Esophagus squamous epithelium (tissue), 5 donors: ENCODE data around the gene BPIFB3. TPM values are rescaled to one million over a fixed set of nuclear protein-coding genes. Genes with fewer than 3 reads are reported as not detected.

Source experiments
- DNase-seq: peaks from one replicate; lab custom pipeline; 2025; lab: John Stamatoyannopoulos, UW
- H3K27ac ChIP-seq, 4 donors: fragments of 200-600 bp; sonication (generic); one replicate each; pipeline ENCODE4 v1.5.1; 2016 to 2019; ENCODE audit warnings: mild to moderate bottlenecking in 1 of 4
- H3K27me3 ChIP-seq, 4 donors: fragments of 200-600 bp; sonication (generic); 1 replicate in 3 of 4; 2 replicates in 1 of 4; pipeline versions ENCODE4 v1.5.1 to v1.6.0; 2017 to 2021; ENCODE audit warnings: antibody characterized with exemption in 1 of 4
- H3K36me3 ChIP-seq, 3 donors: fragments of 200-600 bp; sonication (generic); one replicate each; pipeline ENCODE4 v1.5.1; 2016 to 2019
- H3K4me1 ChIP-seq, 3 donors: fragments of 200-600 bp; sonication (generic); one replicate each; pipeline ENCODE4 v1.5.1; 2017 to 2019
- H3K4me3 ChIP-seq, 4 donors: fragments of 200-600 bp; sonication (generic); 1 replicate in 3 of 4; 2 replicates in 1 of 4; pipeline ENCODE4 v1.5.1; 2016 to 2019; ENCODE audit warnings: mild to moderate bottlenecking in 2 of 4, moderate library complexity in 1 of 4
- H3K9me3 ChIP-seq, 3 donors: fragments of 200-600 bp; sonication (generic); one replicate each; pipeline ENCODE4 v1.5.1; 2016 to 2019
- POLR2A ChIP-seq, 4 donors: fragments of 450-650 bp; IDR thresholded peaks; one replicate each; pipeline ENCODE4 v1.6.1; 2017; ENCODE audit warnings: antibody characterized with exemption in 4 of 4, mild to moderate bottlenecking in 4 of 4, moderate library complexity in 3 of 4
- WGBS, 2 donors: methylation state at CpG; one replicate each; pipeline ENCODE4 v1.1.5; 2018; 5-methylcytosine and 5-hydroxymethylcytosine counted together
- intact Hi-C: fragments of 100-400 bp; cut with DNase I; formaldehyde crosslinking; loops from one replicate; pipeline ENCODE4 v1.15.0; 2022
- total RNA-seq, 4 donors: library from RNA; depleted of rRNA; stranded (reverse); fragments of >200 nt; gene quantifications; one replicate each; pipeline ENCODE4 v1.1.0, GENCODE V29; 2016
- TF ChIP-seq, protein P1 (sequence below), 6 experiments: fragments of 450-650 bp in 4 of 6; fragments of 200-600 bp in 2 of 6; sonication (generic) in 2 of 6; IDR thresholded peaks; one replicate each; pipeline ENCODE4 v1.5.1; 2016 to 2019; ENCODE audit warnings: antibody characterized with exemption in 6 of 6, mild to moderate bottlenecking in 4 of 6, moderate library complexity in 4 of 6
- donor health status: DM: yes; HTN: yes; CAD: no.

The BPIFB3 gene
- total RNA-seq, 4 donors from 2014 or later, result not detected

DNA sequence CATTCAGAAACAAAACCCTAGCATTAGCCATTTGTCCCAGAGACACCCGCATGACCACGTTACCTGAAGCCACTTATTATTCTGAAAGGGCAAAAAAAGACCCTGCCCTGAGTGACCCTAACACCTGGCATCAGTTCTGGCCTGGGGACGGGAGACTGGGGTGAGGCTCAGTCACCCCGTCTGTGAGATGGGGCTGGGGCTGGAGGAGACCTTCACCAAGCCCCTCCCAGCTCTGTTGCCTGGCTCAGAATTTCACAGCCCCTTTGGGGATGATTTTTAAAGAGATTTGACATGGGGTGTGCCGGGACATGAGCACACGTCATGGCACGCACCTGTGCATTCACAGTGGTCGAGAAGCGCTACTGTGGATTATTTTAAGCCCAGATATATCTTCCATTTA lies 23.6 kb upstream of the BPIFB3 start:
- no peaks in the 10 kb centered on the region for H3K9me3 ChIP-seq
- no peak for DNase-seq
- no peaks in the 10 kb centered on the region for H3K36me3 ChIP-seq
- peaks cover 0 to 32% (median 0%) of the 10 kb centered on the region in 4 donors for H3K27me3 ChIP-seq
- no peaks in the 10 kb centered on the region for H3K4me1 ChIP-seq
- TF ChIP-seq POLR2A (IDR thresholded peaks at IDR 0.05), result no peak
- TF ChIP-seq, protein P1, sequence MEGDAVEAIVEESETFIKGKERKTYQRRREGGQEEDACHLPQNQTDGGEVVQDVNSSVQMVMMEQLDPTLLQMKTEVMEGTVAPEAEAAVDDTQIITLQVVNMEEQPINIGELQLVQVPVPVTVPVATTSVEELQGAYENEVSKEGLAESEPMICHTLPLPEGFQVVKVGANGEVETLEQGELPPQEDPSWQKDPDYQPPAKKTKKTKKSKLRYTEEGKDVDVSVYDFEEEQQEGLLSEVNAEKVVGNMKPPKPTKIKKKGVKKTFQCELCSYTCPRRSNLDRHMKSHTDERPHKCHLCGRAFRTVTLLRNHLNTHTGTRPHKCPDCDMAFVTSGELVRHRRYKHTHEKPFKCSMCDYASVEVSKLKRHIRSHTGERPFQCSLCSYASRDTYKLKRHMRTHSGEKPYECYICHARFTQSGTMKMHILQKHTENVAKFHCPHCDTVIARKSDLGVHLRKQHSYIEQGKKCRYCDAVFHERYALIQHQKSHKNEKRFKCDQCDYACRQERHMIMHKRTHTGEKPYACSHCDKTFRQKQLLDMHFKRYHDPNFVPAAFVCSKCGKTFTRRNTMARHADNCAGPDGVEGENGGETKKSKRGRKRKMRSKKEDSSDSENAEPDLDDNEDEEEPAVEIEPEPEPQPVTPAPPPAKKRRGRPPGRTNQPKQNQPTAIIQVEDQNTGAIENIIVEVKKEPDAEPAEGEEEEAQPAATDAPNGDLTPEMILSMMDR (IDR thresholded peaks at IDR 0.05), result no peak
- H3K27ac ChIP-seq, result no peak overlapping the region
- intact Hi-C loops, result no loop called here
- 63 to 77% methylated on average over 9 of the region's 9 CpGs for WGBS, 2 donors
- H3K4me3 ChIP-seq, result no peak overlapping the region

DNA sequence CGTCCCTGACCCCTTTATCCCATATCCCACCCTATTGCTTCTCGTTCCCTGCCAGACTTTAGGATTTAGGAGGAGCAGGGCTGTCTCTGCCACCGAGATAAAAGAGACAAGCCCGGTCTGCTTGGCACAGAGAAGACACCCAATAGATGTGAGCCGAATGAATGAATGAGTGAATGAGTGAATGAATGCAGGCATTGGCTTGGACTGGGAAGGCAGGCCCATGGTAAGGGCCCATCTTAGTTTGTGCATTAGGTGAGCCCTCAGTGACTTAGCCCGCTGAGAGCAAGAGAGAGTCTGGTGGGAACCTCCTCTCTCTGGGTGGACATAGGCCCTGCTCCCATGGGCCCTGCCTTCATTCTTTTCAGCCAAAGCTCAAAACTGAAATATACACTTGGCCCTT lies 23.1 kb upstream of the BPIFB3 start:
- intact Hi-C loops, result no loop called here
- WGBS, 2 donors, result 75 to 79% methylated on average over 4 to 6 of the region's 6 CpGs

GRCh38 chr20:33031531-33031930 lies 22.2 kb upstream of the BPIFB3 start, which contains the start of gene BPIFB6:
Gene BPIFB6 (plus strand): TSS chr20:33031648. CDS start chr20:33031648, 0 bp downstream.
- Histone ChIP-seq H3K36me3 (no peaks in the 10 kb centered on the region), H3K27ac (no peak within 1 kb of the TSS), H3K4me3 (no peak within 1 kb of the TSS), H3K27me3 (peaks cover 0 to 34% (median 0%) of the 10 kb centered on the region in 4 donors), H3K4me1 (no peaks in the 10 kb centered on the region), H3K9me3 (no peaks in the 10 kb centered on the region)
- no peak for TF ChIP-seq POLR2A (IDR thresholded peaks at IDR 0.05)
- TF ChIP-seq, protein P1 (IDR thresholded peaks at IDR 0.05), result no peak
- no peak for DNase-seq
- intact Hi-C loops, result no loop called here
- 82 to 84% methylated on average over 2 to 6 of the region's 10 CpGs for WGBS, 2 donors

More for the DNA sequence above, 23.1 kb upstream of the BPIFB3 start:
- Histone ChIP-seq H3K27me3 (peaks cover 0 to 32% (median 0%) of the 10 kb centered on the region in 4 donors), H3K4me1 (no peaks in the 10 kb centered on the region), H3K36me3 (no peaks in the 10 kb centered on the region), H3K4me3 (no peak overlapping the region), H3K27ac (no peak overlapping the region), H3K9me3 (no peaks in the 10 kb centered on the region)
- DNase-seq, result no peak
- no peak for TF ChIP-seq POLR2A (IDR thresholded peaks at IDR 0.05)
- TF ChIP-seq, protein P1 (IDR thresholded peaks at IDR 0.05), result no peak

DNA sequence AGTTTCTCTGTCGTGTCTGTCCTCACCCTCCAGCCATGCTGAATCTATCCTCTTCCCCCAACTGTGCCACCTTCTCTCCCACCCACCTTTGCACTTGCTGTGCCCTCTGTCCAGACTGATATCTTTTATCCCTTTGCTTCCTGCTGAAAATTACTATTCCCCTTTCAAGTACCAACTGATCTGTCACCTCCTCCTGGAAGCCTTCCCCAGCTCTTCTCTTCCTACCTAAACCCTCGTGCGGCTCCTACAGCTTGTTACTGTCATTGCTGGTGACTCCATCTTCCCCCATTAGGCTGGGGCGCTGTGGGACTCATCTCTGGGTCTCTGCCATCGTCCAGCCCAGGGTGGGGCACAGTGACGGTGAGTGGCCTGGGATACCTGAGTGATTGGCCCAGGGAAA lies 21.1 kb upstream of the BPIFB3 start:
- Histone ChIP-seq H3K27me3 (peaks cover 0 to 25% (median 0%) of the 10 kb centered on the region in 4 donors), H3K4me1 (no peaks in the 10 kb centered on the region), H3K27ac (no peak overlapping the region), H3K4me3 (no peak overlapping the region), H3K36me3 (no peaks in the 10 kb centered on the region), H3K9me3 (no peaks in the 10 kb centered on the region)
- intact Hi-C loops, result no loop called here
- no peak for DNase-seq
- TF ChIP-seq, protein P1 (IDR thresholded peaks at IDR 0.05), result no peak
- no peak for TF ChIP-seq POLR2A (IDR thresholded peaks at IDR 0.05)
- 66 to 71% methylated on average over 3 to 5 of the region's 6 CpGs for WGBS, 2 donors

DNA sequence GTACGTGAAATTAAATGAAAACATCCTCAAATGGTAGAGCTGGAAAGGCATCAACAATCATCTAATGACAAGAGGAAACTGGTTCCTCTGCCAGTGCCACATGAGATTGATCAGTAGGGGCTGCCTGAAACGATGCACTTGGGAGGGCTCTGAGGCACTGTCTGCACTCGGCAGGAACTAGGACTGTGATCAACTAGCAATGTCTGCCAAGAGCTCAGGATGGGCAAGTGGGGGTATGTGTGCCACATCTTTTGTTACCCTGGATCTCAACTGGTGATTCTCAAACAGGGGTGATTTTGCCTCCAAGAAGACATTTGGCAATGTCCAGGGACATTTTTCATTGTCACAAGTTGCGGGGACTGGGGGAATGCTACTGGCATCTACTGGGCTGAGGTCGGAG lies 20.3 kb upstream of the BPIFB3 start:
- no peaks in the 10 kb centered on the region for H3K4me1 ChIP-seq
- H3K27me3 ChIP-seq, result peaks cover 0 to 17% (median 0%) of the 10 kb centered on the region in 4 donors
- no peak overlapping the region for H3K4me3 ChIP-seq
- no peak overlapping the region for H3K27ac ChIP-seq
- intact Hi-C loops, result no loop called here
- DNase-seq, result no peak
- no peaks in the 10 kb centered on the region for H3K9me3 ChIP-seq
- WGBS, 2 donors, result 55 to 67% methylated on average over 3 to 5 of the region's 5 CpGs
- H3K36me3 ChIP-seq, result no peaks in the 10 kb centered on the region
- no peak for TF ChIP-seq POLR2A (IDR thresholded peaks at IDR 0.05)
- TF ChIP-seq, protein P1 (IDR thresholded peaks at IDR 0.05), result no peak
